SKM-1 treated with dmso at 0.1 percent for 144 hours (cell line): Measurements from ENCODE around the gene RALY.

ENCODE experiments used
- DNase-seq: peaks from one replicate; lab custom pipeline; 2025; ENCODE audit not compliant: unreplicated experiment; lab: John Stamatoyannopoulos, UW

RALY gene

DNA sequence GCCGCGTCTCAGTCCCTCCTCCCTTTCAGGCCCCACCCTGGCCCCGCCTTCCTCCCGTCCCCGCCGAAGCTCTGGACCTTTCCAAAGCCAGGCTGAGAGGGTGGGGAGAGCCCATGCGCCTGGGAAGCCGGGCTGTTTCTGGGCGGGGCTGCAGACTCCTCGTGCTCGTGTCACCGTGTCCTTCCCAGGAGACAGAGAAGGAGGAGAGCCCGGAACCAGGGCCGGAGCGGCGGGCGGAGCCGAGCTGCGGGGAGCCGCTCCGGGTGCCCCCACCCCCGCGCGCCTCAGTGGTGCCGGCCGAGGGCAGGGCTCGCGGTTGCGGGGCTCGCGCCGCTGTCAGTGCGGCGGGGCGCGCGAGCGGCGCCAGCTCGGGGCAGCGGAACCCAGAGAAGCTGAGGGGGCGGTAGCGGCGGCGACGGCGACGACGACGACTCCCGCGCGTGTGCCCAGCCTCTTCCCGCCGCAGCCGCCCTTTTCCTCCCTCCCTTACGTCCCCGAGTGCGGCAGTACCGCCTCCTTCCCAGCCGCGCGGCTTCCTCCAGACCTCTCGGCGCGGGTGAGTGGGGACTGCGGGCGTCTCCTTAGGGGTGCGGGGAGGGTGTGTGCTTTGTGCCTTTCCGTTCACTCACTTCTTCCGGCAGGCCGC lies at the start of gene RALY:
Gene RALY, plus strand, starts transcription at position 336 of the 646 bp plus-strand sequence. CDS start 78,164 bp downstream, outside the sequence.
- DNase-seq: peak; percentile 96

DNA sequence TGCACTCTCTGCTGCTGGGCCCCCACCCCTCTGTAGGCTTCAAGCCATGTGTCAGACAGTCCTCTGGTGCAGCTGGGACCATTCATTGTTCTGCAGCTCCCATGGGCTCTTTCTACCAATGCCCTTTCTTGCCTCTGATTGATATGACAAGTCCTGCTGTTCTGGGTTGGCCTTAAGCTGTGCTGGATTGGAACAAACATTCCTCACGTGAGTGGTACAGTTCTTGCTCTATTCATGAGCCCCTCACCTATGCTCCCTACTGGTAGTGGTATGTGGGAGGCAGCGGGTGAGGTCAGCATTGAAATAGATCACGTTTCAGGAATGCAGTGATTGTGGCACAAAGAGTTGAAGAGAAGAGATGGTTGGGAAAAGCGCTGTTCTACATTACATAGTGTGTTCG lies 48.8 kb upstream of the RALY start:
- DNase-seq: no peak

DNA sequence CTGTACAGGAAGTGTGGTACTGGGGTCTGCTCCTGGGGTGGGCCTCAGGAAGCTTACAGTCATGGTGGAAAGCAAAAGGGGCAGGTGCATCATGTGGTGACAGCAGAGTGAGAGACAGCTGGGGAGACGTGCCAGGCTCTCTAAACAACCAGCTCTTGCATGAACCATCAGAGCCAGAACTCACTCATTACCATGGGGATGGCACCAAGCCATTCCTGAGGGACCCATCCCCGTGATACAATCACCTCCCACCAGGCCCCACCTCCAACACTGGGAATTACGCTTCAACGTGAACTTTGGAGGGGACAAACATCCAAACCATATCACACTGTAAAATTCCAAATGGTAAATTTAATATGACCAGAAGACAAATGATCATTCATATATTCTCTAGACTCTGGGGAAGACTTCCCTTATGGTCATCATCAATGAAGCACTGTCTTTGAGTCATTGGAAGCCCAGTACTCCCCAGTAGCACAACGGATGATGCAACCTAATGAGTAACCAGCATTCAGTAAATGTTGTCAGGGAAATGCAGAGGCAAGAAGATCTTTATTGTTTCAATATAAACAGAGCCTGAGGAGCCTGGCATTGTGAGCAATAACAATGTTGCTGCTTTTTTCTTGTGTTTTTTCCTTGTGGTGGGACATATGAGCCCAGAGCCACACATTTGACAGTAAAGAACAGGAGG lies 48.2 kb upstream of the RALY start:
- DNase-seq: no peak

DNA sequence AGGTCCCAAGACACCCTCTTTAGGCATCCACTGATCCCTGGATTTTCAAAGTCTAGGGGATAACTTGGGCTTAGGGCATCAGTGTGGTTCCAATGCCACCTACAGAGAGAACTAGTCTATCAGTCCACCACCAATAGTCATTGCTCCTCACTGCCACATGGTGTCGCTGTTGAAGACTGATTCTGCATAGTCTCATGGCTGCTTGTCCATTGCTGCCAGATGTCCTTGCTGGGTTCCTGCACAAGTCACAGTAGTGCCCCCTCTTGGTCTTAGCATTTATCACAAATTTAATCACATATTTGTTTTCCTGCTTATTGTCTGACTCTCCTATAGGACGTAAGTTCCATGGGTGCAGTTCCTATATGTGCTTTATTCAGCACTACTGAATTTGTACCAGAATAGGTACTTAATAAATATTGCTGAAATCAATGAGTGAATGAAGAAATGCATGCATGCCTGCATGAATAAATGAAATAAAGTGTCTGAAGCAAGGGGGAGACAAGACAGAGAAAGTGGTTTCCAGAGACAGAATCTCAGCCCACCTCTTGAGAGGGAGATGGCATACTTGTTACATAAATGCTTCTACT lies 45.9 kb upstream of the RALY start:
- DNase-seq: peak; percentile 78

- DNase-seq: no peak
These were observed 45.2 kb upstream of the RALY start for GRCh38 chr20:33948480-33948879.

DNA sequence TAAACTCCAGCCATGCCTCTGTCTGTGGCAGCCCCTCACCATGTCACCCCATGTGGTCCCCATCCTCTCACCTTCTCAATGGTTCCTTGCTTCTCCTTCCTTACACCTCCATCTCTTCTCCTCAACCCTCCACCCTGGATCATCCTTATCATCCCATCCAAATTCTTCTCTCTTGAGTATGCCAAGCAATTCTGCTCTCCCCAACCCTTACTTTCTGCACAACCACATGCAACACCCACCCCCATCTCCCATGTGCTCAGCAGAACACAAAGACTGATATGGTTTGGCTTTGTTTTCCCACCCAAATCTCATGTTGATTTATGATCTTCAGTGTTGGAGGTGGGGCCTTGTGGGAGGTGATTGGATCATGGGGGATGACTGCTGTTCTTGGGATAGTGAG lies 42.5 kb upstream of the RALY start:
- no peak for DNase-seq

GRCh38 chr20:33954504-33954903 lies 39.2 kb upstream of the RALY start:
- no peak for DNase-seq

DNA sequence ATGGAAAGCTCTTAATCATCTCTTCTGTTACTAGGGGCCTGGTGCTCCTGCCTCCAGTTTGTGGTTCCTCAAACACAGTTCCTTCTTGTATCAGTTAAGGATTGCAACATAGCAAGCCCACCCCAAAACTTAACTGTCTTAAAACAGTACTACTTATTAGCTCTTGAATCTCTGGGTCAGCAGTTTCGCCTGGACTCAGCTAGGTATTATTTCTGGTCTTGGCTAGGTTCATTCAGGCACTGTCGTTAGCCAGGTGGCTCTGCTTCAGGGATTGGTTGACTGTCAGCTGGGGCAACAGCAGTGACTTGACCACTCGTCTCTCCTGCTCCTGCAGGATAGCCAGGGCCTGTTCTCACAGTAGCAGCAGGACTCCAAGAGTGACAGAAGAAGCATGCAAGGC lies 30.0 kb upstream of the RALY start:
- DNase-seq: no peak

DNA sequence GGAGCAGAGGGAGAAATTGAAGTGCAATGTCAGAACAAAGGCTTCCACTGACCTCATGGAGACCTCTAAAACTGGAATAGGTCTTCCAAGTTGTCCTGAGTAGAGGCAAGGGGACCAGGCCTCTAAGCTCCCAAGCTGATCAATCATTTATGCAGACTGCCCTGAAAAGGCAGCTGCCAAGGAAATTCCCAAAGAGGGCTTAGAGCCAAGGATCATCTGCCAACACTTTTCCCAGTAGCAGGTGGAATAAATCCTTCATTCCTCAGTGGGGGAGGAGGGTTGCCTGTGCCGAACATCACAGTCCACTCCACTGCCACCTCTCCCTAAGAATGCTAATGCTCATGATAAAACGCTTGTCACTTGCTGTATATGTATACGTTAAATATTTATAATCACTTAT lies 29.3 kb upstream of the RALY start:
- DNase-seq: no peak

DNA sequence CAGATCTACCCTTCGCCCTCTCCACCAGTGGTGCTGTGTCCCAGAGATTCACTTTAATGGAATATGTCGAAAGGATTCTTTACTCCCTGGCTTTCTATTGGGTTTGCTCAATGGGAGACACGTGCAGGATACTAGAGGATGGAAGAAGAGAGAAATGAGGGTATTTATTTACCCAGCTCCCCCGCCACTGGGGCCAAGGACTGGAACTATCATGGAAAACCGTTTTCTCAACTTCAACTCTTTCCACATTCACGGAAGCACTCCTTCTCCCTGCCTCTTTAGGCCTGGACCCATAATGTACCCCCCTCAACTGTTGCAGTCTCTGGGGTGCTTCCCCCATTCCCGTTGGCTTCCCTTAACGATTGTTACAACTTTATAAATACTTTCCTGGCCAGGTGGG lies 26.6 kb upstream of the RALY start:
- no peak for DNase-seq

DNA sequence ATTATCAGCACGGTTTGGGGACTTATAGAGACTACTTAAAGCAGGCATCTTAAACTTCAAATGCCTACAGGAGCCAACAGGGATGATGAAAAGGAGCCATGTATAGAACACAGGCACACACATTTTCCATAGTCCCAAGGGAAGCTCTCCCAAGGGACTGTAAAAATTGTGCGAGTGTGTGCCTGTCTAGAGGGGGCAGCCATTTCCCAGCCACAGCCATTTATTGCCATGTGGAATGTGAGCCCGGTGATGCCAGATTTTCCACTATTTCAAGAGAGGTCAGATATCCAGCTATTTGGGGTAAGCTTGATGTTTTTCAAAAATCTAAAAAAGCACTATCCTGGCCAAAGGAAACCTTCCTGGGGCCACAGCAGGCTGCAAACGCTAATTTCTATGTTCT lies 24.1 kb upstream of the RALY start:
- no peak for DNase-seq

DNA sequence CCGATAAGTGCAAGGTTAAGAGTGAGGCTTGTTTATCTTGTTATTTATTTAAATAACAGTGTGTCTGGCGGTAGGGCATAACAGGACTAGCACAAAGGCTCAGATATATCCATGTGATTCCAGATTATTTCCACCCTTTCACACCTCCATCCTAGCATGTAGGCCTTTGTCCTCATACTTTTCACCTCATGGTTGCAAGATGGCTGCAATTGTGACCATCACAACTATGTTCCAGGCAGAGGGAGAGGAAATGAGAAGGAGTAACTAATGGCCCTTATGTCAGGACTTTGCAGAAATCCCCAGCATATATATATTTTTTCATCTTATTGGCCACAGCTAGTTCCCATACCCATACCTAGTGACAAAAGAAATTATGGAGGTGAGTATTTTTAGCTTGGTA lies 23.5 kb upstream of the RALY start:
- no peak for DNase-seq

DNA sequence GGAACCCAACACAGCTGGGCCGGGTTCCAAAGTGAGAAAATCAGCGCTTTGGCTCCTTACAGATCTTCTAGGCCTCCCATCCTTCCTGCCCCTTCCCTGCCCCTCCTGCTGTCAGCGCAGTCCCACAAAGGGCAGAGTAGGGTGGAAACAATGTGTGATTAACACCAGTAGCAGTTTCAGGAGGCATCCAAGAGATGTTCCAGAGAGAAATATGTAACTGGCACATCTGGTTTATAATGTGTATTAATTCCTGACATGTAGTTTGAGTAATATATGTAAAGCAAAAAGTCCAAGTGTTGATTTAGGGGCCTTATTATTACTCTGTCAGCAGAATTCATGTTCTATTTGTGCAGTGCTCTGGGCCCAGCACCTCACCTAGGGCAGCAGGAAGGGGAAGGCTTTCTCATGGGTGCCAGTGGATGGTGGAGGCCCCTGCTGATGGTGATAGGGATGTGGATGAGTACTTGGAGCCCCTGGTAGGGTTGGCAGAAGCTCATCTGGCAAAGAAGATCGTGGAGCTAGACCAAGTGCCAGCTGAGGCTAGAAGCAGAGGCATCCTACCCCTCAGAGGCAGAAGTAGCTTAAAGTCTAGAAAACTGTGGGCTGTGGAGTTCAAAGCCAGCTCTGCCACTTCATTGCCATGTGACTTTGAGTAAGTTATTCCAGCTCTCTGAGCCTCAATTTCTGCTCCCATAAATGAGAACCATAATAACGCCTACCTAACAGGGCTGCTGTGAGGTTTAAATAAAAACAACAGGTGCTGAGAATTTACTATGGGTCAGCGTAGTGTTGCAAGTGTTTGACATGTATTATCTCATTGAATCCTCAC lies 22.4 kb upstream of the RALY start:
- DNase-seq: no peak

DNA sequence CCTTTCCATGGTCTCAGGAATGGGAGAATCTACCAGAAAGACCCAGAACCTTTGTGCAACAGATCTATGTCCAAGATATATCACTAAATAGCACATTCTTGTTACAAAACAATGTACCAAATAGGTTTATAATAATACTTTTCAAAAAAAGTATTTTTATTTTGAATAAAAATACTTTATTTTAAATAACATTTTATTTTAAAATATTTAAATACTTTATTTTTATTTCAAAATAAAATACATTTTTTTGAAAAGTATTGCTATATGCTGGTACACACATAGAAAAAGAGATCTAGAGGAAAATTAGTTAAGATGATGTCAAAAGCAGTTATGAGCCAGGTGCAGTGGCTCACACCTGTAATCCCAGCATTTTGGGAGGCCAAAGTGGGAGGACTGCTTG lies 16.8 kb upstream of the RALY start:
- no peak for DNase-seq

DNA sequence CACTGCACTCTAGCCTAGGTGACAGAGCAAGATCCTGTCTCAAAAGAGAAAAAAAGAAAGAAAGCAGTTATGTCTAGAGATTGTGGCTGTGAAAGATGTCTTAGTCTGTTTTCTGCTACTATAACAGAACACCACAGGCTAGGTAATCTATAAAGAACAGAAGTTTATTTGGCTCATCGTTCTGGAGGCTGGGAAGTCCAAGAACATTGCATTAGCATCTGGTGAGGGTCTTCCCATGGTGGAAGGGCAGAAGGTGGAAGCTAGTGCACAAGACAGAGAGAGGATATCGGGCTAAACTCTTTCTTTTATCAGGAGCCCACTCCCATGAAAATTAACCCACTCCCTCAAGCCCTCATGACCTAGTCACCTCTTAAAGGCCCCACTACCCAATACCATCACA lies 16.2 kb upstream of the RALY start:
- DNase-seq: no peak

DNA sequence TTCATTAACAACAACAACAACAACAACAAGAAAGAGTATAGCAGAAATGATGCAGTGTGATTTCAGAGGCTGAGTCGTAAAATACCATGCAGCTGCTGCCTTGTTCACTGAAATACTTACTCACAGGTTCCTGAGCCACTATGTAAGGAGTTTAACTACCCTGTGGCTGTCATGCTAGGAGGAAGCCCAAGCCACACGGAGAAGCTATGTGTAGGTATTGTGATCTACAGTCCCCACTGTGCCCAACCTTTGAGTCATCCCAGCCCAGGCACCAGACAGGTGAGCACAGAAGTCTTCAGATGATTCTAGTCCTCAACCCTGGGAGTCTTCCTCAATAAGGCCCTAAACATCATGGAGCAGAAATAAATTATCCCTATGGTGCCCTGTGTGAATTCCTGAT lies 14.6 kb upstream of the RALY start:
- DNase-seq: no peak

GRCh38 chr20:33981347-33981746 lies 12.4 kb upstream of the RALY start:
- no peak for DNase-seq

- no peak for DNase-seq
These were observed 11.7 kb upstream of the RALY start for GRCh38 chr20:33981964-33982363.

GRCh38 chr20:33983371-33983770 lies 10.3 kb upstream of the RALY start:
- no peak for DNase-seq

DNA sequence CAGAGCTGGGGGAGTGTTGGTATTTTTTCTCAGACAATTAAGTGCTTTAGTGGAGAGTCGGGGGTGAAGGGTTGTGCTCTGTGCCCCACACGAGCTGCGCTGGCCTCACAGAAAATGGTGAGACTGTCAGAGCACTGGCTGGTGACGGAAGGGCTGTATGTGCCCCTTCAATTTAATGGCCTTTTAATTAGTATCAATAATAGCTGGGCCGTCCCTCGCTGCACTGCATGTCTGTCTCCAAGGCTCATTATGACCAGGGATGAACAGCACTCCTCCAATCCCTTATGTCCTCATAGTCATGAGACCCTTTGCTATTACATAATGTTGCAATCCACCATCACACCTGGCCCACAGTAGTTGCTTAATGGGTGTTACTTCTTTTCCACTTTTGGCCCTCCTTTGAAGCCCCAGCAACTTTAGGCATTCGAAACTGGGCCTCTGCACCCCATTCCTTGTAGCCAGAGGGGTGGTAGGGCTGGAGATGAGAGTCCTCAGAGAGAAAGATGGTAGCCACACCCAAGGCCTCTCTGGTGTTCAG lies 9.5 kb upstream of the RALY start:
- no peak for DNase-seq

- DNase-seq: no peak
These were observed 8.4 kb upstream of the RALY start for GRCh38 chr20:33985280-33985679.
